ENCODE data around the gene C1QTNF8. TPM values are rescaled to one million over a fixed set of nuclear protein-coding genes. Genes with fewer than 3 reads are reported as not detected.

C1QTNF8 gene
- total and polyA plus RNA-seq, 2 donors (not counting 1 experiment from before 2014, with no cell fraction given), result not detected

DNA sequence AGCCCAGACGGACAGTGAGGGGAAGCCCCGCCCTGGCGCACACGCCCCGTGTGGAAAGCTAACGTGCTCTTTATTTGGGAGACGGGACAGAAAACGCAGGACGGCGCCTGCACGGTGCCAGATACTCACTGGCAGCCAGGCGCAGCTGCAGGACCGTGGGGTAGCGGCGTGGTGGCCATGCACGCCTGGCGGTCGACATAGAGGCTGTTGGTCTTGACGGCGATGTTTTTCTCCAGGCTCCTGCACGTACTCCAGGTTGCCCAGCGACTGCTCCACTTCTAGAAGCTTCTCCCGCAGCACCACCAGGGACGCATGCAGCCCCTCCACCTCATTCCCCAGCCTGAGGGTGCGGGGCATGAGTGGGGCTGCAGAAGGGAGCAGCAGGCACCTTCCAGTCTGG is 5.1 kb upstream of the C1QTNF8 start:
- 69% methylated on average over 25 of the region's 25 CpGs for WGBS (ENCODE audit: insufficient coverage)
- H3K4me3 Mint-ChIP-seq, result no peak overlapping the region
- no peak overlapping the region for H2AFZ ChIP-seq (ENCODE audit: insufficient read depth, low read depth, low read length, poor library complexity, severe bottlenecking)
- no peak overlapping the region for H3K9ac ChIP-seq (ENCODE audit: low read length)
- no peaks in the 10 kb centered on the region for H3K79me2 ChIP-seq (ENCODE audit: control insufficient read depth, insufficient read depth, low read length)
- POLR2A ChIA-PET, result no interaction called here
- peaks cover 0 to 25% (median 5%) of the 10 kb centered on the region in 4 experiments for H3K27me3 ChIP-seq (replicated peaks in 1 of 4; ENCODE audit: control extremely low read depth in 1 of 4, control insufficient read depth in 3 of 4, insufficient read depth in 4 of 4, low read length in 3 of 4)
- H3K27ac ChIP-seq (ENCODE audit: low read length in 2 of 2), result no peak overlapping the region
- peaks cover 4% of the 10 kb centered on the region for H3K27me3 Mint-ChIP-seq
- intact Hi-C loops (cut with micrococcal nuclease), result no loop called here
- CTCF ChIA-PET, result interaction anchor here (0.9 kb wide), 1 partner anchor 389 kb away, joined by 3 read pairs; no protein-coding TSS in a partner anchor
- H3K4me1 Mint-ChIP-seq, result no peaks in the 10 kb centered on the region
- TF ChIP-seq, protein P1, sequence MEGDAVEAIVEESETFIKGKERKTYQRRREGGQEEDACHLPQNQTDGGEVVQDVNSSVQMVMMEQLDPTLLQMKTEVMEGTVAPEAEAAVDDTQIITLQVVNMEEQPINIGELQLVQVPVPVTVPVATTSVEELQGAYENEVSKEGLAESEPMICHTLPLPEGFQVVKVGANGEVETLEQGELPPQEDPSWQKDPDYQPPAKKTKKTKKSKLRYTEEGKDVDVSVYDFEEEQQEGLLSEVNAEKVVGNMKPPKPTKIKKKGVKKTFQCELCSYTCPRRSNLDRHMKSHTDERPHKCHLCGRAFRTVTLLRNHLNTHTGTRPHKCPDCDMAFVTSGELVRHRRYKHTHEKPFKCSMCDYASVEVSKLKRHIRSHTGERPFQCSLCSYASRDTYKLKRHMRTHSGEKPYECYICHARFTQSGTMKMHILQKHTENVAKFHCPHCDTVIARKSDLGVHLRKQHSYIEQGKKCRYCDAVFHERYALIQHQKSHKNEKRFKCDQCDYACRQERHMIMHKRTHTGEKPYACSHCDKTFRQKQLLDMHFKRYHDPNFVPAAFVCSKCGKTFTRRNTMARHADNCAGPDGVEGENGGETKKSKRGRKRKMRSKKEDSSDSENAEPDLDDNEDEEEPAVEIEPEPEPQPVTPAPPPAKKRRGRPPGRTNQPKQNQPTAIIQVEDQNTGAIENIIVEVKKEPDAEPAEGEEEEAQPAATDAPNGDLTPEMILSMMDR (IDR thresholded peaks at IDR 0.05), result no peak
- TF ChIP-seq EZH2 (IDR thresholded peaks at IDR 0.05; ENCODE audit: borderline replicate concordance, insufficient read depth, low read depth, low read length, poor library complexity, severe bottlenecking), result no peak
- no peaks in the 10 kb centered on the region for H3K9me3 Mint-ChIP-seq (ENCODE audit: insufficient read depth)
- no peaks in the 10 kb centered on the region for H3K9me3 ChIP-seq (ENCODE audit: control extremely low read depth in 1 of 3, control insufficient read depth in 2 of 3, insufficient read depth in 1 of 3, low read length in 2 of 3)
- H3K36me3 ChIP-seq (replicated peaks in 1 of 2; ENCODE audit: control extremely low read depth in 1 of 2, control insufficient read depth in 1 of 2, extremely low read depth in 1 of 2, insufficient read depth in 2 of 2, low read length in 1 of 2), result no peaks in the 10 kb centered on the region
- no peak for ATAC-seq (ENCODE audit: low read depth)
- H3K4me3 ChIP-seq (ENCODE audit: control extremely low read depth in 1 of 5, extremely low read depth in 1 of 5, insufficient read depth in 1 of 5, low read depth in 2 of 5, low read length in 4 of 5), result no peak overlapping the region
- H3K4me1 ChIP-seq (ENCODE audit: control insufficient read depth in 2 of 2, insufficient read depth in 2 of 2, low read length in 2 of 2), result peaks cover 8 to 9% of the 10 kb centered on the region in 2 donors
- DNase-seq, result no peak
- H3K27ac Mint-ChIP-seq, result no peak overlapping the region
- no peaks in the 10 kb centered on the region for H4K20me1 ChIP-seq (ENCODE audit: control insufficient read depth, insufficient read depth, low read length, poor library complexity, severe bottlenecking)
- no peak overlapping the region for H3K4me2 ChIP-seq (replicated peaks; ENCODE audit: low read depth, low read length, poor library complexity, severe bottlenecking)

DNA sequence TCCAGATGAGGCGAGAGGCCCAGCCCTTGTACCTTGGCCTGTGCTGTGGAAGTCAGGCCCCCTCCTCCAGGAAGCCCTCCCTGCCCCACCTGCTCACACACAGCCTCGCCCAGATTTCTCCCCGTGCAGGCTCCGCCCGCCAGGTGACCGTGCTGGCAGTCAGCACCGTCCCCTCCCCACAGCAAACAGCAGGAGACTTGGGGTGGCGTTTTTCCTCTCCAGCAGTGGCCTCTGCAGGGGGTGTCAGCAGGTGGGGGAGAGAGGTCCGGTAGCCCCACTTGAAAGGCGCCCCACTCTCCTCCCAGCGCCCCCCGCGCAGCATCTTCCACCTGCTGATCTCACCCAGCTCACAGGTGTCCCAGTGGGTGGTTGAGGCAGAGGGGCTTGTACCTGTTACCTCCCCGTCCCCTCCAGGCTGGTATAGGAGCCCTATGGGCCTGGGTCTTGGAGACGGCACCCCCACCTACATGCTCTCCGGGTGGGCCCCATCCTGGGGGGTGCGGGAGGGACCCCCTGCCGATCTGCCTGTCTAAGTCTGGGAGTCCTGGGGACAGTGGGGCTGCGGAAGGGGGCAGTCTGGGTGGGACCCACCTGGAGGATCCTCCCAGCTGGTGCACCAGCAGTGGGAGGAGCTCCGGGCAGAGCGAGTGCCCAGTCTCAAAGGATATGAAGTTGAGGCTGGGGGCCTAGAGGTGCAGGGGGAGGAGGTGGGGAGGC is 4.2 kb upstream of the C1QTNF8 start:
- Histone ChIP-seq H3K9me3 (ENCODE audit: control extremely low read depth in 1 of 3, control insufficient read depth in 2 of 3, insufficient read depth in 1 of 3, low read length in 2 of 3) (no peaks in the 10 kb centered on the region), H3K27ac (ENCODE audit: low read length in 2 of 2) (no peak overlapping the region), H3K4me1 (ENCODE audit: control insufficient read depth in 2 of 2, insufficient read depth in 2 of 2, low read length in 2 of 2) (peaks cover 7 to 8% of the 10 kb centered on the region in 2 donors), H3K4me2 (replicated peaks; ENCODE audit: low read depth, low read length, poor library complexity, severe bottlenecking) (no peak overlapping the region), H2AFZ (ENCODE audit: insufficient read depth, low read depth, low read length, poor library complexity, severe bottlenecking) (no peak overlapping the region), H3K4me3 (ENCODE audit: control extremely low read depth in 1 of 5, extremely low read depth in 1 of 5, insufficient read depth in 1 of 5, low read depth in 2 of 5, low read length in 4 of 5) (no peak overlapping the region), H4K20me1 (ENCODE audit: control insufficient read depth, insufficient read depth, low read length, poor library complexity, severe bottlenecking) (no peaks in the 10 kb centered on the region), H3K36me3 (replicated peaks in 1 of 2; ENCODE audit: control extremely low read depth in 1 of 2, control insufficient read depth in 1 of 2, extremely low read depth in 1 of 2, insufficient read depth in 2 of 2, low read length in 1 of 2) (no peaks in the 10 kb centered on the region), H3K79me2 (ENCODE audit: control insufficient read depth, insufficient read depth, low read length) (no peaks in the 10 kb centered on the region), H3K9ac (ENCODE audit: low read length) (no peak overlapping the region), H3K27me3 (replicated peaks in 1 of 4; ENCODE audit: control extremely low read depth in 1 of 4, control insufficient read depth in 3 of 4, insufficient read depth in 4 of 4, low read length in 3 of 4) (peaks cover 0 to 24% (median 5%) of the 10 kb centered on the region in 4 experiments)
- intact Hi-C loops (cut with micrococcal nuclease), result no loop called here
- no peak overlapping the region for H3K27ac Mint-ChIP-seq
- DNase-seq (no peak), ATAC-seq (ENCODE audit: low read depth) (no peak)
- no peak for TF ChIP-seq EZH2 (IDR thresholded peaks at IDR 0.05; ENCODE audit: borderline replicate concordance, insufficient read depth, low read depth, low read length, poor library complexity, severe bottlenecking)
- TF ChIP-seq, protein P1 (IDR thresholded peaks at IDR 0.05), result no peak
- 75% methylated on average over 5 of the region's 21 CpGs for WGBS (ENCODE audit: insufficient coverage)
- H3K4me1 Mint-ChIP-seq, result no peaks in the 10 kb centered on the region
- H3K27me3 Mint-ChIP-seq, result peaks cover 4% of the 10 kb centered on the region
- no peak overlapping the region for H3K4me3 Mint-ChIP-seq
- POLR2A ChIA-PET, result no interaction called here
- H3K9me3 Mint-ChIP-seq (ENCODE audit: insufficient read depth), result no peaks in the 10 kb centered on the region
- CTCF ChIA-PET, result no interaction called here

All from B cell (primary cell).